Activated CD8-positive, alpha-beta T cell treated with anti-CD3 and anti-CD28 coated beads for 36 hours (primary cell): ENCODE measurements around the gene SPIRE2. TPM values are rescaled to one million over a fixed set of nuclear protein-coding genes. Genes with fewer than 3 reads are reported as not detected.

Source experiments
- ATAC-seq: fragments of 200-7000 bp; cut with Tn5 transposase; one replicate; pipeline ENCODE4 v1.10.0; 2021; ENCODE audit warnings: mild to moderate bottlenecking, moderate library complexity
- CTCF ChIA-PET: fragments of 350-600 bp; sonication (Branson Sonifier 250); formaldehyde crosslinking; loops from one replicate; lab custom pipeline; 2021; ENCODE audit warnings: antibody characterized with exemption; lab: Charles Lee
- POLR2A ChIA-PET: fragments of 350-600 bp; sonication (Branson Sonifier 250); formaldehyde crosslinking; loops from one replicate; lab custom pipeline; 2021; ENCODE audit warnings: antibody characterized with exemption; lab: Charles Lee
- DNase-seq: peaks from one replicate; pipeline ENCODE4 v3.0.0-alpha.2; 2020
- H3K27ac Mint-ChIP-seq: one replicate; pipeline ENCODE4 v1.8.0; 2021; ENCODE audit warnings: mild to moderate bottlenecking, mixed read lengths
- H3K27me3 Mint-ChIP-seq: one replicate; pipeline ENCODE4 v1.8.0; 2021; ENCODE audit warnings: mixed read lengths
- H3K36me3 Mint-ChIP-seq: one replicate; pipeline ENCODE4 v1.8.0; 2021; ENCODE audit warnings: low read depth, mixed read lengths
- H3K4me1 Mint-ChIP-seq: one replicate; pipeline ENCODE4 v1.8.0; 2021; ENCODE audit warnings: low read depth, mixed read lengths
- H3K4me3 Mint-ChIP-seq: one replicate; pipeline ENCODE4 v1.8.0; 2021; ENCODE audit warnings: mild to moderate bottlenecking, moderate library complexity, mixed read lengths
- H3K9me3 Mint-ChIP-seq: one replicate; pipeline ENCODE4 v1.8.0; 2021; ENCODE audit warnings: mixed read lengths
- CTCF ChIP-seq: fragments of 200-600 bp; IDR thresholded peaks from one replicate; pipeline ENCODE4 v1.8.0; 2022; ENCODE audit warnings: antibody characterized with exemption, mild to moderate bottlenecking
- intact Hi-C: fragments of 100-400 bp; cut with micrococcal nuclease; formaldehyde crosslinking; loops from one replicate; pipeline ENCODE4 v1.10.0; 2022
- total RNA-seq, 2 experiments: library from RNA; stranded (reverse); gene quantifications; one replicate each; pipeline ENCODE4 v1.2.3, GENCODE V29; 2021

SPIRE2 gene
- total RNA-seq, 2 experiments from 2014 or later: 0.27 to 0.29 TPM

GRCh38 chr16:89917773-89918452 is 89.6 kb downstream of the SPIRE2 start:
- ChIA-PET CTCF (interaction anchor here (0.6 to 2.0 kb wide), 6 partner anchors 9 to 218 kb away, joined by 3 to 16 read pairs (median 4); no protein-coding TSS in a partner anchor), POLR2A (interaction anchor here (0.7 to 1.8 kb wide), 5 partner anchors 10 to 157 kb away, joined by 3 to 4 read pairs (median 3); no protein-coding TSS in a partner anchor)
- Mint-ChIP-seq H3K4me3 (peak overlapping the region; percentile 57), H3K4me1 (peaks cover 45% of the 10 kb centered on the region), H3K27ac (peak overlapping the region; percentile 49), H3K9me3 (no peaks in the 10 kb centered on the region), H3K27me3 (peaks cover 28% of the 10 kb centered on the region), H3K36me3 (peaks cover 9% of the 10 kb centered on the region)
- peak; percentile 88 for DNase-seq
- TF ChIP-seq CTCF: no peak
- intact Hi-C loops: no loop called here
- peak; percentile 65 for ATAC-seq

DNA sequence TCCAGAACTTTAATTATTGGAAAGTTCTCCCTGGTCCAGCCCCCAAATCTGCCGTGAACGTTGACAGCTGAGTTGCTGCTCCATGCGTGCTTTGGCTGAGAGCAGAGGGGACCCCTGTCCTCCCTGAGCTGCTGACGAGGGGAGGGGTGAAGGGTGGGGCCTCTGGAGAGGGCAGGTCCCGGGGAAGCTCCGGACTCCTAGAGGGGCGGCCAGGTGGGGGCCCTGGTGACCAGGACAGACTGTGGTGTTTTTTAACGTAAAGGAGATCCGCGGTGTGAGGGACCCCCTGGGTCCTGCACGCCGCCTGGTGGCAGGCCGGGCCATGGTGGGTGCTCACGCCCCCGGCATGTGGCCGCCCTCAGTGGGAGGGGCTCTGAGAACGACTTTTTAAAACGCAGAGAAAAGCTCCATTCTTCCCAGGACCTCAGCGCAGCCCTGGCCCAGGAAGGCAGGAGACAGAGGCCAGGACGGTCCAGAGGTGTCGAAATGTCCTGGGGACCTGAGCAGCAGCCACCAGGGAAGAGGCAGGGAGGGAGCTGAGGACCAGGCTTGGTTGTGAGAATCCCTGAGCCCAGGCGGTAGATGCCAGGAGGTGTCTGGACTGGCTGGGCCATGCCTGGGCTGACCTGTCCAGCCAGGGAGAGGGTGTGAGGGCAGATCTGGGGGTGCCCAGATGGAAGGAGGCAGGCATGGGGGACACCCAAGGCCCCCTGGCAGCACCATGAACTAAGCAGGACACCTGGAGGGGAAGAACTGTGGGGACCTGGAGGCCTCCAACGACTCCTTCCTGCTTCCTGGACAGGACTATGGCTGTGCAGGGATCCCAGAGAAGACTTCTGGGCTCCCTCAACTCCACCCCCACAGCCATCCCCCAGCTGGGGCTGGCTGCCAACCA is 90.4 kb downstream of the SPIRE2 start, which contains the start of gene MC1R:
MC1R (plus strand) TSS at position 410 of the 895 bp plus-strand sequence; CDS start at position 807, 397 bp downstream.
- ATAC-seq: peak; percentile 43

DNA sequence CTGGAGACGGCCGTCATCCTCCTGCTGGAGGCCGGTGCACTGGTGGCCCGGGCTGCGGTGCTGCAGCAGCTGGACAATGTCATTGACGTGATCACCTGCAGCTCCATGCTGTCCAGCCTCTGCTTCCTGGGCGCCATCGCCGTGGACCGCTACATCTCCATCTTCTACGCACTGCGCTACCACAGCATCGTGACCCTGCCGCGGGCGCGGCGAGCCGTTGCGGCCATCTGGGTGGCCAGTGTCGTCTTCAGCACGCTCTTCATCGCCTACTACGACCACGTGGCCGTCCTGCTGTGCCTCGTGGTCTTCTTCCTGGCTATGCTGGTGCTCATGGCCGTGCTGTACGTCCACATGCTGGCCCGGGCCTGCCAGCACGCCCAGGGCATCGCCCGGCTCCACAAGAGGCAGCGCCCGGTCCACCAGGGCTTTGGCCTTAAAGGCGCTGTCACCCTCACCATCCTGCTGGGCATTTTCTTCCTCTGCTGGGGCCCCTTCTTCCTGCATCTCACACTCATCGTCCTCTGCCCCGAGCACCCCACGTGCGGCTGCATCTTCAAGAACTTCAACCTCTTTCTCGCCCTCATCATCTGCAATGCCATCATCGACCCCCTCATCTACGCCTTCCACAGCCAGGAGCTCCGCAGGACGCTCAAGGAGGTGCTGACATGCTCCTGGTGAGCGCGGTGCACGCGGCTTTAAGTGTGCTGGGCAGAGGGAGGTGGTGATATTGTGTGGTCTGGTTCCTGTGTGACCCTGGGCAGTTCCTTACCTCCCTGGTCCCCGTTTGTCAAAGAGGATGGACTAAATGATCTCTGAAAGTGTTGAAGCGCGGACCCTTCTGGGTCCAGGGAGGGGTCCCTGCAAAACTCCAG is 91.5 kb downstream of the SPIRE2 start:
- H3K4me1 Mint-ChIP-seq: peaks cover 45% of the 10 kb centered on the region
- no peaks in the 10 kb centered on the region for H3K36me3 Mint-ChIP-seq
- no peak for TF ChIP-seq CTCF
- H3K4me3 Mint-ChIP-seq: no peak overlapping the region
- CTCF ChIA-PET: interaction anchor here (1.1 to 1.9 kb wide), 3 partner anchors 10 to 162 kb away, joined by 3 to 16 read pairs (median 3); no protein-coding TSS in a partner anchor
- DNase-seq: no peak
- POLR2A ChIA-PET: interaction anchor here (1.3 kb wide), 3 partner anchors 11 to 53 kb away, joined by 4 to 9 read pairs (median 4); no protein-coding TSS in a partner anchor
- H3K9me3 Mint-ChIP-seq: no peaks in the 10 kb centered on the region
- intact Hi-C loops: no loop called here
- H3K27ac Mint-ChIP-seq: no peak overlapping the region
- peaks cover 36% of the 10 kb centered on the region for H3K27me3 Mint-ChIP-seq
- no peak for ATAC-seq

More for the DNA sequence above, 90.4 kb downstream of the SPIRE2 start, which contains the start of gene MC1R:
- Mint-ChIP-seq H3K36me3 (peaks cover 5% of the 10 kb centered on the region), H3K9me3 (no peaks in the 10 kb centered on the region), H3K4me3 (peak within 1 kb of the TSS; percentile 57), H3K27me3 (peaks cover 28% of the 10 kb centered on the region), H3K27ac (peak within 1 kb of the TSS; percentile 49), H3K4me1 (peaks cover 45% of the 10 kb centered on the region)
- ChIA-PET POLR2A (interaction anchor here (0.5 to 1.8 kb wide), 8 partner anchors 10 to 158 kb away, joined by 3 to 9 read pairs (median 4); no protein-coding TSS in a partner anchor), CTCF (interaction anchor here (1.0 to 2.0 kb wide), 4 partner anchors 9 to 213 kb away, joined by 3 to 16 read pairs (median 5); no protein-coding TSS in a partner anchor)
- peak; percentile 62 for DNase-seq
- peak; percentile 69 for TF ChIP-seq CTCF
- intact Hi-C loops: no loop called here

DNA sequence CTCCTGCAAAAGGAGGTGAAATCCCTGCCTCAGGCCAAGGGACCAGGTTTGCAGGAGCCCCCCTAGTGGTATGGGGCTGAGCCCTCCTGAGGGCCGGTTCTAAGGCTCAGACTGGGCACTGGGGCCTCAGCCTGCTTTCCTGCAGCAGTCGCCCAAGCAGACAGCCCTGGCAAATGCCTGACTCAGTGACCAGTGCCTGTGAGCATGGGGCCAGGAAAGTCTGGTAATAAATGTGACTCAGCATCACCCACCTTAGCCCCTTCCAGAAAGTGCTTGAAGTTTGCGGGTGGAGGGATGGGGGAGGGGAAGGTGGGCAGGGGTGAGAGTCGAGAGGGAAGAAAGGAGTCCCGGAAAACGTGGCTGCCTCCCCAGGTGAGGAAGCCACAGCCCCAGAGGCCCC is 92.4 kb downstream of the SPIRE2 start:
- H3K36me3 Mint-ChIP-seq: no peaks in the 10 kb centered on the region
- ATAC-seq: no peak
- no peak for DNase-seq
- H3K9me3 Mint-ChIP-seq: no peaks in the 10 kb centered on the region
- no peak overlapping the region for H3K27ac Mint-ChIP-seq
- no peak for TF ChIP-seq CTCF
- ChIA-PET CTCF (interaction anchor here (1.1 to 1.7 kb wide), 2 partner anchors 11 to 12 kb away, joined by 3 to 4 read pairs; no protein-coding TSS in a partner anchor), POLR2A (no interaction called here)
- peaks cover 45% of the 10 kb centered on the region for H3K4me1 Mint-ChIP-seq
- peaks cover 41% of the 10 kb centered on the region for H3K27me3 Mint-ChIP-seq
- intact Hi-C loops: no loop called here
- H3K4me3 Mint-ChIP-seq: no peak overlapping the region

Other genes with a start within 250 kb of the SPIRE2 start
- gene DPEP1, start 214.8 kb upstream of the SPIRE2 start, total RNA-seq: not detected
- gene CHMP1A, start 170.8 kb upstream of the SPIRE2 start, total RNA-seq: 10 to 100 TPM; 51.1 to 56.9 TPM
- 1 to 10 TPM; 6.3 to 7.1 TPM for gene SPATA33, start 170.6 kb upstream of the SPIRE2 start, total RNA-seq
- 10 to 100 TPM; 85.8 to 98.6 TPM for gene CDK10, start 141.8 kb upstream of the SPIRE2 start, total RNA-seq
- 1 to 10 TPM; 2.6 to 3.3 TPM for gene SPATA2L, start 126.8 kb upstream of the SPIRE2 start, total RNA-seq
- 1 to 10 TPM; 1.5 to 1.6 TPM for gene VPS9D1, start 107.6 kb upstream of the SPIRE2 start, total RNA-seq
- gene ZNF276, start 106.9 kb upstream of the SPIRE2 start, total RNA-seq: 10 to 100 TPM; 24.6 to 27.9 TPM
- gene FANCA, start 11.8 kb upstream of the SPIRE2 start, total RNA-seq: 100 to 1,000 TPM in 1 of 2 experiments, 10 to 100 TPM in 1; 95.5 to 100 TPM
- 100 to 1,000 TPM; 138 to 149 TPM for gene TCF25, start 45.1 kb downstream of the SPIRE2 start, total RNA-seq
- gene MC1R, start 90.4 kb downstream of the SPIRE2 start, total RNA-seq: 1 to 10 TPM; 2.0 to 2.5 TPM
- 1 to 10 TPM in 1 of 2 experiments, under 1 TPM in 1; 0.27 to 1.2 TPM for gene TUBB3, start 94.9 kb downstream of the SPIRE2 start, total RNA-seq
- gene DEF8, start 120.3 kb downstream of the SPIRE2 start, total RNA-seq: 10 to 100 TPM; 18.4 to 21.2 TPM
- under 1 TPM; 0.52 to 0.96 TPM for gene DBNDD1, start 191.0 kb downstream of the SPIRE2 start, total RNA-seq
- gene PRDM7, start 248.9 kb downstream of the SPIRE2 start, total RNA-seq: not detected